ENCODE data around the gene GIPC1.
A peak's percentile ranks its signal among the peaks of the same experiment; 100 is the strongest.
"Not testable (repeated sequence)": the region's sequence is repeated elsewhere in the genome, so short reads cannot be mapped to it uniquely, and the experiment has no call there.

The GIPC1 gene, protein sequence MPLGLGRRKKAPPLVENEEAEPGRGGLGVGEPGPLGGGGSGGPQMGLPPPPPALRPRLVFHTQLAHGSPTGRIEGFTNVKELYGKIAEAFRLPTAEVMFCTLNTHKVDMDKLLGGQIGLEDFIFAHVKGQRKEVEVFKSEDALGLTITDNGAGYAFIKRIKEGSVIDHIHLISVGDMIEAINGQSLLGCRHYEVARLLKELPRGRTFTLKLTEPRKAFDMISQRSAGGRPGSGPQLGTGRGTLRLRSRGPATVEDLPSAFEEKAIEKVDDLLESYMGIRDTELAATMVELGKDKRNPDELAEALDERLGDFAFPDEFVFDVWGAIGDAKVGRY

DNA sequence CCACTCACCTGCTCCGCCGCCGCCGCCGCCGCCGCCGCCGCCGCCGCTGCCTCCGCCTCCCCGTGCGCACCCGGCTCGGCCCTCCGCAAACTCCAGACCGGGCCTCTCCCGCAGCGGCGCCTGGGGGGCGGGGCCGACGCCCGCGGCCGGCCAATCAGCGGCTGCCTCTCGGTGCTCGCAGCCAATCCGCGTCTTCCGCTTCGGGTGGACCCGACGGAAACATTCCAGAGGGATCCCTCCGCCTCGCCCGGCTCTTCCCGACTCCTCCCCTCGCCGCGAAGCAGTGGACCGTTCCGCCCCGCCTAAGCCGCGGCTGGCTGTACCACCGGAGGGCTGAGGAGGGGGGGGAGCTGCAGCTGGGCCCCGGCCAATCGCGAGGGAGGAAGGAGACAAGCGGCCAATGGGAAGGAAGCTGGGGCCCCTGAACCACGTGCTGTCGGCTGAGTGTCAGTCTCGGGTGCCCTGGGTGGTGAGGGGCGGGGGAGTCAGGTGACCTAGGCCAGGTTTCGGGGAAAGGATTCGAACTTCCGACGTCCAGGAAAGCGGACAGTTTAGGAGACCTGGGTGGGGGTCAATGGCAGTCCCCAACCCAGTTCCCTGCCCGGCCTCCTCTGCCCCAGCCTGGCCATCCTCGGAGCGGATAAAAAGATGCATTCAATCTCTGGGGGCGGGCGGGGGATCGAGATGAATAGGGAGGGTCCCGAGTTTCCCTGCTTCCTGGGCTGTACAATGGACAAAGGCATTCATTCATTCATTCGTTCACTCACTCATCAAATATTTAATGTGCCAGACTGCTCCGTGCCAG is at the start of gene GIPC1:
TSS of gene GIPC1 (minus strand) at position 99 of the 805 bp plus-strand sequence. CDS start 13,151 bp downstream, outside the sequence.
- peak; percentile 84 to 87 for DNase-seq

DNA sequence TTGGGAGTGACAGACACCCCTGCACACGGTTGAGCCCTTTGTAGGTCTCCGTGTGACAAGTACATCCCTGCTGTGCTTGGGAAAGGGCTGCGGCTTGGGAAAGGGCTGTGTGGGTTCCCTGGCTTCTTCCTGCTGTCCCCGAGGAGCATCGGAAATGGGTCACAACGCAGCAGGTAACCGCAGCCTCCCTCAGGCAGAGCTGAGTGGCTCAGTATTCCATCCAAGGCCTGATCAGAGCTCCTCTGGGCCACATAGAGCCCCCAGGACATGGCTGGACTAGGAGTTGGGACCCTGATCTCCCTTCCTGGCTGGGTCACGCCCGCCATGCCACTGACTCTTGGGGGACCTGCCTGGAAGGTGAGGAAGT is 49.8 kb upstream of the GIPC1 start:
- no peak for DNase-seq

DNA sequence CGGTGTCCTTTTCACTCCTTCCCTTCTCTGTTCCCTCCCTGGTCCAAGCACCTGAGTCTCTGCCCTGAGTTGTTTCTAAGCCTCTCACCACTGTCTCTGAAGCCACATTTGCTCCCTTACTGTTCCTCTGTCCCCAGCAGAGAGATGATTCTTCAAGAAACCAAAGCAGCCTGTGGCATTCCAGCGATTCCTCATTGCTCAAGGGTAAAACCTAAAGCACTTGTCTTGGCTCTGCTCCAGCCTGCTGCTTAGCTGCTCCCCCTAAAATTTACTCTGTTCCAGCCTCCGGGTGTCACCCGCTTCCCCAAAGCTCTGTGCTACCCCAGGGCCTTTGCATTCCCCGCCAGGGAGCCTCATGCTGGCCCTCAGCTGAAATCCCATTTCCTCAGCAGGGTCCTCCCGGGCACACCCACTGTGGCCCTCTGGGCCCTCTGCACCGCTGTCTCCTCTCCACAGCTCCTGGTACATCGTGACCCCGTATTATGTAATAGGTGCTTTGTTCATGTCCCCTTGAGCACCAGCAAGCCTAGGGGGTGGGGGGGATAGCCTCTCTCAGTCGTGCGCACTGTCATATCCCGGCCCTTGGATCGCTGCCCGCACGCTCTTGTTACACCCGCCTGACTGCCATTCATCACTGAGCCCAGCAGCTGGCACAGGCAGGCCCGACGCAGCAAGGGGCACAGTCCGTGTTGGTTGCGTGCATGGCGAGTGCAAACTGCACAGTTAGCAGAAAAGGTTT is 49.2 kb upstream of the GIPC1 start:
- DNase-seq: no peak

DNA sequence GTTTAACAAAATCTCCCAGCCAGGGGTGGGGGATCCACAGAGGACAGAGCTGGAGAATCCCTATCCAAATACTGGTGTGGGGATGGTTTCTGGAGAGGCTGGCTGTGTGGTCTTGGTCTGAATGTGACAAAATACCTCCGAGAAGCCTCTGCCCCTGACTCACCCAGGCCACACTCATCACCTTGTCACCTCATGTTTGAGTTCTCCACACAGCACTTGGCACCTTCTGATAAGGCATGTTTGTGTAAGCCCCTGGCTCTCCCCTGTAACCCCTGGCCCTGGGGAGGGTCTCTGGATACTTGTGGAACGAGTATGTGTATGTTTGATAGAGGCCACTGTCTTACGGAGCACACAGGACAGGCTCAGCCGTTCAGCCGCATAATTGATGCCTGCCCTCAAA is 48.1 kb upstream of the GIPC1 start:
- DNase-seq: no peak

DNA sequence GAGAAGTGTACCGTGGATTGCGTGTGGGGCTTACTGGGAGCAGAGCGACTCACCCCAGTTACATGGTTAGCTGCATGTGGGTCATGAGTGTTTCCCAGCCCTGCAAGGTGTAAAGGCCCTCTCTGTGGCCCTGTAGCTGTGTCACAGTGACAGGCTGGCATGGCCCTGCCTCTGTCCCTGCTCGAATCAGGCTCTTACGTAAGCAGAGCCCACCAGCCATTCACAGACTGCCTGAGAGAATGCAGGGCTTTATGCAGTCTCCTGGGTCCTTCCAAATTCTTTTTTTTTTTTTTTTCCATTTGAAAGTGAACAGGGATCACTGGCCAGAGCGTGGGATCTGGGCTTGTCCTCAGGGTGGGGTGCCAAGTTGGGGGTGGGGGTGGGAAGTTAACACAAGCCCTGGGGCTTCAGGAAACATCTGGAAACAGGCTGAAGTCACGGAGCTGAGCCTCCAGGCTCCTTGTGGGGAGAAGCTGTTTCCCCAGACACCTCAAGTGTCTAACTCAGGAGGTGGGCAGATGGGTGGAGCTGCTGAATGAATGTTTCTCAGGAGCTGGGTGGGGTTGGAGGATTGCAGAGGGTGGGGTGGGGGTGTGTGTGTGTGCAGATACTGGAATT is 46.9 kb upstream of the GIPC1 start:
- DNase-seq: no peak

DNA sequence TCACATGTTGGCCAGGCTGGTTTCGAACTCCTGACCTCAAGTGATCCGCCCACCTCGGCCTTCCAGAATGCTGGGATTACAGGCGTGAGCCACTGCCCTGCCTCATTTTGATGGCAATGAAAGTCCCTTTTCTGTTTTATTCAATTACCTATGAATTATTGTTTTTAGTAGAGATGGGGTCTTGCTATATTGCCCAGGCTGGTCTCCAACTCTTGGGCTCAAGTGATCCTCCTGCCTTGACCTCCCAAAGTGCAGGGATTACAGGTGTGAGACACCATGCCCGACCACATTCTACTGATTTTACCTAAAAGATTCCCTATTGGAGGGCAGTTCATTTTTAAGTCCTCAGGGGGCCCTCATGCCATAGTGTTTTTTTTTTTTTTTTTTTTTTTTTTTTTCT is 46.1 kb upstream of the GIPC1 start:
- DNase-seq: not testable (repeated sequence)

DNA sequence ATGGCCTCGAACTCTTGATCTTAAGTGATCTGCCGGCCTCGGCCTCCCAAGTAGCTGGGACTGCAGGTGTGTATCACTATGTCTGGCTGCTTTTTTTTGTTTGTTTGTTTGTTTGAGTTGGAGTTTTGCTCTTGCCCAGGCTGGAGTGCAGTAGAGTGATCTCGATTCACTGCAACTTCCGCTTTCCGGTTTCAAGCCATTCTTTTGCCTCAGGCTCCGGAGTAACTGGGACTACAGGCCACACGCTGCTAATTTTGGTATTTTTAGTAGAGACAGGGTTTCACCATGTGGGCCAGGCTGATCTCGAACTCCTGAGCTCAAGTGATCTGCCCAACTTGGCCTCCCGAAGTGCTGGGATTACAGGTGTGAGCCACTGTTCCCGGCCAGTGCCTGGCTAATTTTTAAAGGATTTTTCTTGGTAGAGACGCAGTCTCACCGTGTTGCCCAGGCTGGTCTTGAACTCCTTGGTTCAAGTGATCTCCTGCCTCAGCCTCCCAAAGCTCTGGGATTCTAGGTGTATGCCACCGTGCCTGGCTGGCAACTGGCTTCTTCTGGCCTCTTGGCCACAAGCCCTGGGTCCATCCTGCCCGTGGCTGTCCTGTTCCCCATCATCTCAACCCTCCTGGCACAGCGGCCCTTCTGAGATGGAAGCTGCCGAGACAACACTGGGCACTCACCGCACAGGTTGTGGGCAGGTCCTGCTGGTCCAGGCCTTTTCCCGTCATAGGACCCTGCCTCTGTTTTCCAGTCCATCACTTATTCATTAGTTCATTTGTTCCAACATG is 45.0 kb upstream of the GIPC1 start:
- no peak for DNase-seq

DNA sequence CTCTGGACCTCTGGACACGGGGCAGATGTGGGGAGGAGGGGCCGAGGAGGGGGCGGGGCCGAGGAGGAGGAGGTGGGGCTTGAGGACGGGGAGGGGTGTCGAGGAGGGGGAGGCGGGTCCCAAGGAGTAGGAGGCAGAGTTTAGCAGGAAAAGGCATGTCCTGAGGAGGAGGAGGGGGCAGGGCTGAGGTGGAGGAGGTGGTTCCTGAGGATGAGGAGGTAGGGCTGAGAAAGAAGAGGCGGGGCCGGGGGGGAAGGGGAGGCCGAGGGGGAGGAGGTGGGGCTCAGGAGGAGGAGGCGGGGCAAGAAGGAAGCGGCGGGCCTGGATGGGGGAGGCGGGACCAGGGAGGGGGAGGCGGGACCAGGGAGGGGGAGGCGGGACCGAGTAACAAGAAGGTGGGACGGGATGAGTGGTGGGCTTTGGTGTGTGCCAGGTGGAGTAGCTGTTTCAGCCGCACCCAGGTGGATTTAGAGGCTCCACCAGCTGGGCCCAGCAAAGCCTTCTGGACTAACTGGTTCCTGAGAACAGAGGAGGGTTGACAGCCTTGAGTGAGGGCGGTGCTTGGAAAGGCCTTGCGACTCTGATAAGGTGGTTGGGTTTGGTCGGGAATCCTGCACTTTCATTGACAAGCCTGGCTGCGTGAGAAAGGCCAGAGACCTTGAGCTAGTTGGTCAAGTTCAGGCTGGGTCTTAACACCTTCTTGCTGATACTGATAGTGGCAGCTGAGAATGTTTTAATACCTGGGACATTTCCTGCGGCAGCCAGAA is 41.2 kb upstream of the GIPC1 start:
- DNase-seq: peak; percentile 33 to 59

DNA sequence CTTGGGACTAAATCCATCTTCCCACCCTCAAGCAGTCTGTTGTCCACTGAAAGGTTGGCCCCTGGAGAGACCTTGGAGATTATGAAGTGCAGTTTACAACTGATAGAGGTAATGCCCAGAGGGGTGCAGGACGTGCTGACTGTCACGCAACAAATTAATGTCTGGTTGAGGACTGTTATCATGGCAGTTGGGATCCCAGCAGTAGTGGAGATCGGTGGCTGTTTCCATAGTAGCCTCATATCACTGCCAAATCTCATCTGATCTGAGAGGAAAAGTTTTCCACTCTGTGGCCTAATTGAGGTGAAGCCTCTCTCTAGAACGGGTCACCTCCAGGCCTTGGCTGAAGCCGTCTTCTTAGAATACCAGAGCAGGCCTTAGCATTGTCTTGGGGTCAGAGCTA is 37.5 kb upstream of the GIPC1 start:
- no peak for DNase-seq

DNA sequence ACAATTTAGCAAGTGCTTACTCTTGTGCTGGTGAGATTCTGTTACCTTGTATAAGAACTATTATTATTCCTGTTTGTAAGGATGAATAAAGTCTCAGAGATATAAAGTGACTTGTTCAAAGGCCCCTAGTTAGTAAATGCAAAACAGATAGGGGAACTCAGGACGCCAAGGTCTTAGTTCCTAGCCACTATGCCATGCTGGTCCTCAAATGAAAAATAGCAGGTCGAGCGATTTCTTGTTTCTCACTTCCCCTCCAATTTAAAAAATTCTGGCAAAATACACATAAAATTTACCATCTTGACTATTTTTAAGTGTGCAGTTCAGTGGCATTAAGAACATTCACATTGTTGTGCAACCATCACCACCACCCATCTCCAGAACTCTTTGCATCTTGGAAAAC is 34.6 kb upstream of the GIPC1 start:
- no peak for DNase-seq

DNA sequence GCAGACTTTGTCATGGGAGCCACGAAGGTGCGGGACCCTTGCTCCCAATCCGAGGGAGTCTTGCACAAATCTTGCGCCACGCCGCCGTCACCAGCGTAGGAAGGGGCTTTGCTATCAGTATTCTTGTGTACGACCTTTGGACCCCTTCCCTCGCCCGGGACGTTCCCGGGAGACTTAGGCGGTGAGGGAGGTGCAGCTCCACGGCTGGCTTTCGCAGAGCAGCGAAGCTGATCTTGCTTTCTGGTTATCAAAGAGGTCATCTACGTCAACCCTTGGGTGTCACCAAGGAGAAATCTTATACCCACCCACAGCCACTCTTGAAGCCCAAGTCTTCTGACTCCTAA is 34.0 kb upstream of the GIPC1 start:
- no peak for DNase-seq

DNA sequence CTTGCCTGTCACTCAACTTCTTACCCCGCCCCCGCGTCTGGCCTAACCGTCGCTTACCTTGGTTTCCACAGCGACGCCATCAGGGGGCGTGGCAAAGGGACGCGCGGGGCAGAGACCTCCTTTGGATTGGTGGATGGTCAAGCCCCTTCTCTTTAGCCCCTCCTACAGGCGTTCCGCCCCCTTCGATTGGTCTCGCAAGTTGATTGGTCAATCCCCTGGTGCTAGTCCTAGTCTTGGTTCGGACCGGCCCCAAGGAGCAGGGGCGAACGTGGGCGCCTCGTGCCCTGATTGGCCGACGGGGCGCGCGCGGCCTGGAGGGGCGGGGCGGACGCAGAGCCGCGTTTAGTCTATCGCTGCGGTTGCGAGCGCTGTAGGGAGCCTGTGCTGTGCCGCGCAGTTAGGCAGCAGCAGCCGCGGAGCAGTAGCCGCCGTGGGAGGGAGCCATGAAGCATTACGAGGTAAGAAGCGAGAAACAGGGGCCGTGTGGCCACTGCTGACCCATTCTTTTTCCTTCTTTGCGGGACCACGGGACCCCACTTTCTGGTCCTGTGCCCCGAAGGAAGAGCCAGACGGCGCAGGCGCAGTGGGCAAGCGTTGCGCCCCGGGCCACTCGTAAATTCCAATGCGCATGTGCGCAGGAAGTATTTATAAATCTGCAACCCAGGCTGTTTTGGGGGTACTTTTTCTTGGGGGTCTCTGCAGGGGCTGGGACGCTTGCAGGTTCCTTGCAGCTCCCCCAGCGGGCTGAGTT is 33.5 kb upstream of the GIPC1 start, which contains the start of gene TECR:
TSS of gene TECR (plus strand) at position 341 of the 751 bp plus-strand sequence. CDS start at position 444, 103 bp downstream.
- peak; percentile 100 for DNase-seq

DNA sequence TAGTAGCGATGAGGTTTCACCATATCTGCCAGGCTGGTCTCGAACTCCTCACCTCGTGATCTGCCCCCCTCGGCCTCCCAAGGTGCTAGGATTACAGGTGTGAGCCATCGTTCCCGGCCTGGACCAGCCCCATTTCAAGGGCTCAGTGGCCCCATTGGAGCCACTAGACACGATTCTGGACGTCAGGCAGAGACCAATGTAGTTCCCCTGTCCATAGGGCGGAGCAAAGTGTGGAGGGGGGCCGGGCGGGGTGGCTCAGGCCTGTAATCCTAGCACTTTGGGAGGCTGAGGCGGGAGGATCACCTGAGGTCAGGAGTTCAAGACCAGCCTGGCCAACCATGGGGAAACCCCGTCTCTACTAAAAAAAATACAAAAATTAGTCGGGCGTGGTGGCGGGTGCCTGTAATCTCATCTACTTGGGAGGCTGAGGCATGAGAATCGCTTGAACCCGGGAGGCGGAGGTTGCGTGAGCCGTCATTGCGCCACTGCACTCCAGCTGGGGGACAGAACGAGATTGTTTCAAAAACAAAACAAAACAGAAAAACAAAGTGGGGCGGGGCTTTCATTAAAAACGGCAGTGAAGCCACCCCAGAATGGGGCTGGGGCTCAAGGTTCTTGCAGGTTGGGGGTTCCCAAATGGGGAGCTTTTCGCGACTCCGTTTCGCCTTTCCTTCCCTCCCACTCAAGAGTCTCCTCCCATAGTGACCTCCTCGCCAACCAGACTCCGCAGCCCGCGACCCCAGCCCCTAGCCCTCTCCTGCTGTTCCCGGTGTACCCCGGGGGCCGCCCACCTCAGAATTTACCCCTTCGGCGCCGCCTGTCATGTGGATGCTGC is 32.7 kb upstream of the GIPC1 start:
- DNase-seq: no peak

DNA sequence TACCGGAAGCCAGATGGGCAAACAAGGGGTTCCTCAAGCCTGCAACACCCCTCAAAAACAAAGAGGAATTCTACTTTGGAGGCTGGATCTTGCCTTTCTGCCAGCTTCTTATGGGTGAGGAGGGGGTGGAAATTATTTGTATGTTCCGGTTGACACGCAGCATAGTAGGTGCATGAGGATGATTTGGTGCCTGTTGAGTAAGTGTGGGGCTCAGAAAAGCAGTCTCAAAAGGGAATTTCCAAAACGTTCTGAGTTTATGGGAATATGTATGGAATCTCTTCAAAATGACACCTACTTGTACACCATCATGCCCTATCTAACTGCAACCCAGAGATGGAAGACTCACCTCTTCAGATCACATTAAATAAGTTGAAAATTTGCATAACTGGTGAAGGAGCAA is 30.5 kb upstream of the GIPC1 start:
- no peak for DNase-seq

DNA sequence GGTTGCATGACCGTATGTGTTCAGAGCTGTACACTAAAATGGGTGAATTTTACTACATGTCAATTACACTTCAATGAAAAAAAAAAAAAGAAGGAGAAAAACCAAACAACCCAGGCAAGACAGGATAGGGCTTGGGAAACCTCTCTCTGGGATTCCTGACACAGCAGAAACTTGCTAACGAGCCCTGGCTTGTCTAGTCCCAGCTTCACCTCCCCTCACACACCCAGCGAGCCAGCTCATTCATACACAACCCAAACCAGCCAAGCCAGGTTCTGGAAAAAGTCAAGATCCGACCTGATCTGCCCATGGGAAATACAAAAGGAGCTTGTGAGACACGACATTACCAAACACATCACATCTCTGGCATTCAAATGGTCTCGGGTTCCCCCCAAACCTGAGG is 29.8 kb upstream of the GIPC1 start:
- DNase-seq: no peak

DNA sequence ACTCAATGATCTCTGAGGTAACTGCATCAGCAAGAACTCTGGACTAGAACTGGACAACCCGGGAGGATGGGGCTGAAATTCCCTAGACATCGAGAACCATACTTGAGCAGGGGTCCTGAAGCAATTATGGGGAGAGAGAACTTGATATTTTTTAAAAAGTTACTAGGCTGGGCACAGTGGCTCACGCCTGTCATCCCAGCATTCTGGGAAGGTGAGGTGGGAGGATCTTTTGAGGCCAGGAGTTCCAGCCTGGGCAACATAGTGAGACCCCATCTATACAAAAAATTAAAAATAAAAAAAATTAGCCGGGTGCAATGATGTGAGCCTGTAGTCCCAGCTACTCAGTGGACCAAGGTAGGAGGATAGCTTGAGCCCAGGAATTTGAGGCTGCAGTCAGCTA is 24.6 kb upstream of the GIPC1 start:
- DNase-seq: no peak

DNA sequence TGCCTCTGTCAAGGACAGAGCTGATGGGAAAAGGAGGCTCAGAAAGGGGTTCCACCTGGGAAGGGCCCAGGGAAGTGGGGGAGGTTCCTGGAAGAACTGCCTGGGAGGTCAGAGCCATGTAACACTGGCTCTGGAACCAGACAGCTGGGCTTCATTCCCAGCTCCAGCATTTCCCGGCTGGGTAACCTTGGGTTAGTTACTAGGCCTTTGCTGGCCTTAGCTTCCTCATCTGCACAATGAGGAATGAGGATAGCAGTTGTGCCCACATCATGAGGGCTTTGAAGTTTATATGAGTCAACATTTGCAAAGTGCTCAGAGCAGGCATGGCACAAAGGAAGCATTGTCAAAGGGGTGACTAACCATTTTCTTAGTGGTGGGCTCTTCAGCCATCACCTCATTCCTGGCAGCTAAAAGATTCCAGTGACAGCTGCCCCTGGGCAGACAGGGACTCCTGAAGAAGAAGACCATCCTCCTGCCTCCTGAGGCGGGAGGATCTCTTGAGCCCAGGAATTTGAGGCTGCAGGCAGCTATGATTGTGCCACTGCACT is 24.0 kb upstream of the GIPC1 start:
- DNase-seq: no peak

DNA sequence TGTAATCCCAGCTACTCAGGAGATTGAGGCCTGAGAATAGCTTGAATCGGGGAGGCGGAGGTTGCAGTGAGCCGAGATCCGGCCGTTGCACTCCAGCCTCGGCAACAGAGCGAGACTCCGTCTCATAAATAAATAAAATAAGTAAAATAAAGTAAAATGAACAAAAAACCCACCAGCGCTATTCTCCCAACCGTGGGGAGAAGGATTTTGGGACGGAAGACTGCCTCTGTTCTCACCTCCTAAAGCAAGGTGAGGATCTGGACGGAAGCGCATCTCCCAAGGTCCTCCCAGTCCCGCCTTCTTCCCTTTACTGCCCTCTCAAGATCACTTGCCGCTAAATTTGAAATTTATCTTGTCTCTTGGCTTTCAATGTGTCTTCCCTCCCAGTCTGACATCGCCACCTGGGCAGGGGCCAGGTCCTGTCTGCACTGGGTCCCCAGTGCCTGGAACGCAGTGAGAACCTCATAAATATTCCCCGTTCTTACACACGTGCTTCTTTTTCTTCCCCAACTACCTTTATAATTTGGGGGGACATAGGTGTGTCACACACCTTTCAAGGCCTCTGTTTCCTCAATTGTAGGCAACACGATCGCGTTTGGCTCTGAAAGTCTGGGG is 23.4 kb upstream of the GIPC1 start:
- no peak for DNase-seq
